ENCODE measurements around the gene CREB3. TPM values are rescaled to one million over a fixed set of nuclear protein-coding genes. Genes with fewer than 3 reads are reported as not detected.

The CREB3 gene
- total RNA-seq, 1 experiment from 2014 or later, result 27.3 TPM

- Histone ChIP-seq H2AK5ac (ENCODE audit: insufficient read length, low read length) (no peak overlapping the region), H3K9me3 (ENCODE audit: control insufficient read depth, low read depth, low read length) (no peaks in the 10 kb centered on the region), H2BK120ac (ENCODE audit: low read depth, low read length, poor library complexity, severe bottlenecking) (no peak overlapping the region), H3K79me2 (ENCODE audit: insufficient read depth, low read length) (no peaks in the 10 kb centered on the region), H3K56ac (ENCODE audit: insufficient read length, low read depth, low read length) (no peak overlapping the region), H4K91ac (ENCODE audit: insufficient read length, low read depth, low read length) (no peak overlapping the region), H3K79me1 (ENCODE audit: insufficient read depth, low read depth, low read length, poor library complexity, severe bottlenecking) (no peaks in the 10 kb centered on the region), H2BK5ac (ENCODE audit: insufficient read length, low read length) (no peak overlapping the region), H2AFZ (ENCODE audit: low read length) (no peak overlapping the region), H2BK20ac (ENCODE audit: low read depth, low read length, poor library complexity, severe bottlenecking) (no peak overlapping the region), H4K5ac (ENCODE audit: insufficient read length, low read depth, low read length) (no peak overlapping the region), H3K27ac (ENCODE audit: insufficient read length, low read depth, low read length) (peak overlapping the region; percentile 57), H4K20me1 (ENCODE audit: control insufficient read depth, insufficient read depth, insufficient read length) (no peaks in the 10 kb centered on the region), H3K9ac (ENCODE audit: extremely low read depth, insufficient read length, low read length) (peak overlapping the region; percentile 37), H3K4ac (ENCODE audit: low read depth, low read length) (no peak overlapping the region), H3K27me3 (ENCODE audit: insufficient read depth, low read length) (no peaks in the 10 kb centered on the region), H3T11ph (ENCODE audit: low read length) (no peak overlapping the region), H3K23me2 (ENCODE audit: insufficient read length, low read depth, low read length, poor library complexity, severe bottlenecking) (no peaks in the 10 kb centered on the region), H3K4me1 (ENCODE audit: insufficient read depth, low read length) (peaks cover 4% of the 10 kb centered on the region; the same call in 1 of the 2 replicates), H2BK12ac (ENCODE audit: insufficient read length, low read depth, low read length) (no peak overlapping the region), H2BK15ac (ENCODE audit: low read depth, low read length) (no peak overlapping the region; the same call in 1 of the 2 replicates), H3K18ac (ENCODE audit: insufficient read length, low read depth, low read length) (no peak overlapping the region), H3K4me2 (ENCODE audit: insufficient read depth, insufficient read length, low read length) (peak overlapping the region; percentile 30), H3K23ac (ENCODE audit: insufficient read length, low read depth, low read length) (no peak overlapping the region), H3K14ac (ENCODE audit: insufficient read depth, low read length) (no peak overlapping the region; the same call in 1 of the 2 replicates), H4K8ac (replicated peaks; ENCODE audit: insufficient read length, low read depth, low read length) (no peak overlapping the region)
- no peak for DNase-seq
- Mint-ChIP-seq H3K36me3 (ENCODE audit: insufficient read depth in 1 of 3, low read depth in 3 of 3) (peaks cover 0 to under 1% (median 0%) of the 10 kb centered on the region in 3 experiments; a peak in 2 of 7 replicates), H3K9me3 (no peaks in the 10 kb centered on the region), H3K4me1 (peaks cover 15 to 19% of the 10 kb centered on the region in 2 experiments), H3K27ac (peak overlapping the region in 2 of 3 experiments; percentile 41 to 70; a peak in 5 of 7 replicates), H3K4me3 (no peak overlapping the region; a peak in 1 of 5 replicates), H3K27me3 (ENCODE audit: low read depth) (no peaks in the 10 kb centered on the region)
- no CpG with 5 or more reads among the region's 7 CpGs for WGBS (ENCODE audit: extremely low coverage, insufficient read length, low lambda C conversion rate)
- TF ChIP-seq CTCF (conservative IDR thresholded peaks at IDR 0.05), result no peak
Observed at GRCh38 chr9:35774907-35775635, 42.6 kb downstream of the CREB3 start.

Data from H9 (cell line).